Measurements from ENCODE around the gene CHST12. TPM values are rescaled to one million over a fixed set of nuclear protein-coding genes. Genes with fewer than 3 reads are reported as not detected.
"Not testable (repeated sequence)": the region's sequence is repeated elsewhere in the genome, so short reads cannot be mapped to it uniquely, and the experiment has no call there.

Gene CHST12
- total and polyA plus RNA-seq, 4 experiments from 2014 or later, result 11.6 to 30.7 (median 26.0) TPM

GRCh38 chr7:2372724-2373123, 30.7 kb upstream of the CHST12 start:
- Histone ChIP-seq H3K27ac (ENCODE audit: low read depth, low read length) (no peak overlapping the region), H3K4me1 (ENCODE audit: insufficient read depth, low read length) (no peaks in the 10 kb centered on the region), H3K27me3 (ENCODE audit: insufficient read depth, low read length) (no peaks in the 10 kb centered on the region), H3K36me3 (ENCODE audit: insufficient read depth, low read length) (peaks cover 89% of the 10 kb centered on the region), H3K9me3 (ENCODE audit: control insufficient read depth in 1 of 2, low read length in 2 of 2) (no peaks in the 10 kb centered on the region), H3K4me3 (ENCODE audit: low read length in 2 of 2) (no peak overlapping the region)
- H3K27me3 Mint-ChIP-seq, result no peaks in the 10 kb centered on the region
- peak overlapping the region in 1 of 7 donors; percentile 77 for H3K27ac Mint-ChIP-seq
- POLR2A ChIA-PET (ENCODE audit: partially characterized antibody), result no interaction called here
- no peak for DNase-seq
- peaks cover 60 to 79% of the 10 kb centered on the region in 2 donors for H3K36me3 Mint-ChIP-seq
- H3K4me1 Mint-ChIP-seq, result peaks cover 0 to 5% (median 3%) of the 10 kb centered on the region in 4 donors
- CTCF ChIA-PET (ENCODE audit: partially characterized antibody), result no interaction called here
- intact Hi-C loops (cut with micrococcal nuclease), result no loop called here
- H3K9me3 Mint-ChIP-seq, result no peaks in the 10 kb centered on the region
- no peak overlapping the region for H3K4me3 Mint-ChIP-seq

- intact Hi-C loops (cut with micrococcal nuclease), result no loop called here
- Mint-ChIP-seq H3K9me3 (no peaks in the 10 kb centered on the region), H3K27me3 (no peaks in the 10 kb centered on the region), H3K36me3 (peaks cover 62 to 78% of the 10 kb centered on the region in 2 donors), H3K27ac (no peak overlapping the region), H3K4me1 (peaks cover 0 to 5% (median 3%) of the 10 kb centered on the region in 4 donors), H3K4me3 (no peak overlapping the region)
- H3K27ac ChIP-seq (ENCODE audit: low read depth, low read length), result no peak overlapping the region
- H3K4me1 ChIP-seq (ENCODE audit: insufficient read depth, low read length), result no peaks in the 10 kb centered on the region
- no peaks in the 10 kb centered on the region for H3K9me3 ChIP-seq (ENCODE audit: control insufficient read depth in 1 of 2, low read length in 2 of 2)
- no peaks in the 10 kb centered on the region for H3K27me3 ChIP-seq (ENCODE audit: insufficient read depth, low read length)
- H3K4me3 ChIP-seq (ENCODE audit: low read length in 2 of 2), result no peak overlapping the region
- no peak for DNase-seq
- CTCF ChIA-PET (ENCODE audit: partially characterized antibody), result interaction anchor here (0.8 kb wide), 1 partner anchor 59 kb away, joined by 3 read pairs; no protein-coding TSS in a partner anchor
- POLR2A ChIA-PET (ENCODE audit: partially characterized antibody), result no interaction called here
- H3K36me3 ChIP-seq (ENCODE audit: insufficient read depth, low read length), result peaks cover 86% of the 10 kb centered on the region
Measured at GRCh38 chr7:2373124-2373556, 30.3 kb upstream of the CHST12 start.

- no peak overlapping the region for H3K4me3 ChIP-seq (ENCODE audit: low read length in 2 of 2)
- ChIA-PET POLR2A (ENCODE audit: partially characterized antibody) (no interaction called here), CTCF (ENCODE audit: partially characterized antibody) (interaction anchor here (0.8 kb wide), 1 partner anchor 58 kb away, joined by 3 read pairs; no protein-coding TSS in a partner anchor)
- peaks cover 66 to 78% of the 10 kb centered on the region in 2 donors for H3K36me3 Mint-ChIP-seq
- peaks cover 0 to 5% (median 3%) of the 10 kb centered on the region in 4 donors for H3K4me1 Mint-ChIP-seq
- DNase-seq, result no peak
- H3K27me3 ChIP-seq (ENCODE audit: insufficient read depth, low read length), result no peaks in the 10 kb centered on the region
- H3K9me3 ChIP-seq (ENCODE audit: control insufficient read depth in 1 of 2, low read length in 2 of 2), result no peaks in the 10 kb centered on the region
- no peak overlapping the region for H3K27ac ChIP-seq (ENCODE audit: low read depth, low read length)
- no peaks in the 10 kb centered on the region for H3K4me1 ChIP-seq (ENCODE audit: insufficient read depth, low read length)
- peaks cover 85% of the 10 kb centered on the region for H3K36me3 ChIP-seq (ENCODE audit: insufficient read depth, low read length)
- intact Hi-C loops (cut with micrococcal nuclease), result no loop called here
- no peak overlapping the region for H3K4me3 Mint-ChIP-seq
- H3K27me3 Mint-ChIP-seq, result no peaks in the 10 kb centered on the region
- H3K9me3 Mint-ChIP-seq, result peaks cover 0 to 1% (median 0%) of the 10 kb centered on the region in 8 donors
- no peak overlapping the region for H3K27ac Mint-ChIP-seq
Measured at GRCh38 chr7:2373646-2374045, 29.8 kb upstream of the CHST12 start.

GRCh38 chr7:2374401-2374800, 29.0 kb upstream of the CHST12 start:
- H3K36me3 Mint-ChIP-seq, result peaks cover 65 to 76% of the 10 kb centered on the region in 2 donors

GRCh38 chr7:2374830-2375728, 28.3 kb upstream of the CHST12 start:
- CTCF ChIA-PET (ENCODE audit: partially characterized antibody), result no interaction called here
- DNase-seq, result no peak
- Histone ChIP-seq H3K27me3 (ENCODE audit: insufficient read depth, low read length) (no peaks in the 10 kb centered on the region), H3K9me3 (ENCODE audit: control insufficient read depth in 1 of 2, low read length in 2 of 2) (no peaks in the 10 kb centered on the region), H3K4me3 (ENCODE audit: low read length in 2 of 2) (no peak overlapping the region), H3K4me1 (ENCODE audit: insufficient read depth, low read length) (no peaks in the 10 kb centered on the region), H3K36me3 (ENCODE audit: insufficient read depth, low read length) (peaks cover 88% of the 10 kb centered on the region), H3K27ac (ENCODE audit: low read depth, low read length) (no peak overlapping the region)
- POLR2A ChIA-PET (ENCODE audit: partially characterized antibody), result no interaction called here
- H3K4me1 Mint-ChIP-seq, result peaks cover 0 to 5% (median 3%) of the 10 kb centered on the region in 4 donors
- H3K27me3 Mint-ChIP-seq, result no peaks in the 10 kb centered on the region
- intact Hi-C loops (cut with micrococcal nuclease), result no loop called here
- peaks cover 69 to 82% of the 10 kb centered on the region in 2 donors for H3K36me3 Mint-ChIP-seq
- H3K9me3 Mint-ChIP-seq, result peaks cover 0 to 2% (median 0%) of the 10 kb centered on the region in 8 donors
- no peak overlapping the region for H3K27ac Mint-ChIP-seq
- no peak overlapping the region for H3K4me3 Mint-ChIP-seq

More at GRCh38 chr7:2374401-2374800, 29.0 kb upstream of the CHST12 start:
- Histone ChIP-seq H3K4me3 (ENCODE audit: low read length in 2 of 2) (no peak overlapping the region), H3K36me3 (ENCODE audit: insufficient read depth, low read length) (peaks cover 85% of the 10 kb centered on the region), H3K9me3 (ENCODE audit: control insufficient read depth in 1 of 2, low read length in 2 of 2) (no peaks in the 10 kb centered on the region), H3K4me1 (ENCODE audit: insufficient read depth, low read length) (no peaks in the 10 kb centered on the region), H3K27me3 (ENCODE audit: insufficient read depth, low read length) (no peaks in the 10 kb centered on the region), H3K27ac (ENCODE audit: low read depth, low read length) (no peak overlapping the region)
- CTCF ChIA-PET (ENCODE audit: partially characterized antibody), result no interaction called here
- Mint-ChIP-seq H3K27me3 (no peaks in the 10 kb centered on the region), H3K27ac (no peak overlapping the region), H3K4me3 (no peak overlapping the region), H3K9me3 (peaks cover 0 to 2% (median 0%) of the 10 kb centered on the region in 8 donors), H3K4me1 (peaks cover 0 to 5% (median 3%) of the 10 kb centered on the region in 4 donors)
- DNase-seq, result no peak
- intact Hi-C loops (cut with micrococcal nuclease), result no loop called here
- POLR2A ChIA-PET (ENCODE audit: partially characterized antibody), result no interaction called here

- peak overlapping the region in 1 of 8 donors; percentile 17 for H3K4me3 Mint-ChIP-seq
- DNase-seq, result no peak
- H3K4me1 Mint-ChIP-seq, result peaks cover 0 to 5% (median 3%) of the 10 kb centered on the region in 4 donors
- Histone ChIP-seq H3K36me3 (ENCODE audit: insufficient read depth, low read length) (peaks cover 89% of the 10 kb centered on the region), H3K27me3 (ENCODE audit: insufficient read depth, low read length) (no peaks in the 10 kb centered on the region), H3K4me1 (ENCODE audit: insufficient read depth, low read length) (no peaks in the 10 kb centered on the region), H3K27ac (ENCODE audit: low read depth, low read length) (no peak overlapping the region), H3K9me3 (ENCODE audit: control insufficient read depth in 1 of 2, low read length in 2 of 2) (no peaks in the 10 kb centered on the region), H3K4me3 (ENCODE audit: low read length in 2 of 2) (no peak overlapping the region)
- H3K36me3 Mint-ChIP-seq, result peaks cover 77 to 86% of the 10 kb centered on the region in 2 donors
- POLR2A ChIA-PET (ENCODE audit: partially characterized antibody), result no interaction called here
- intact Hi-C loops (cut with micrococcal nuclease), result no loop called here
- H3K27ac Mint-ChIP-seq, result peak overlapping the region in 1 of 7 donors; percentile 20
- no peaks in the 10 kb centered on the region for H3K27me3 Mint-ChIP-seq
- CTCF ChIA-PET (ENCODE audit: partially characterized antibody), result interaction anchor here (0.7 kb wide), 1 partner anchor 11 kb away, joined by 3 read pairs; no protein-coding TSS in a partner anchor
- peaks cover 0 to 2% (median 0%) of the 10 kb centered on the region in 8 donors for H3K9me3 Mint-ChIP-seq
Measured at GRCh38 chr7:2376351-2377154, 26.9 kb upstream of the CHST12 start.

GRCh38 chr7:2377492-2377891, 25.9 kb upstream of the CHST12 start:
- DNase-seq; CTCF ChIA-PET (ENCODE audit: partially characterized antibody); intact Hi-C loops (cut with micrococcal nuclease); H3K4me3 ChIP-seq (ENCODE audit: low read length in 2 of 2); H3K4me1 Mint-ChIP-seq; H3K27ac Mint-ChIP-seq; H3K4me1 ChIP-seq (ENCODE audit: insufficient read depth, low read length); H3K27me3 ChIP-seq (ENCODE audit: insufficient read depth, low read length); H3K9me3 ChIP-seq (ENCODE audit: control insufficient read depth in 1 of 2, low read length in 2 of 2); H3K9me3 Mint-ChIP-seq; H3K27ac ChIP-seq (ENCODE audit: low read depth, low read length); POLR2A ChIA-PET (ENCODE audit: partially characterized antibody); H3K27me3 Mint-ChIP-seq; H3K4me3 Mint-ChIP-seq: not testable (repeated sequence)
- peaks cover 67 to 83% of the 10 kb centered on the region in 2 donors for H3K36me3 Mint-ChIP-seq
- peaks cover 80% of the 10 kb centered on the region for H3K36me3 ChIP-seq (ENCODE audit: insufficient read depth, low read length)
